GM23338 (cell line): Measurements from ENCODE around the gene DCTN5. TPM values are rescaled to one million over a fixed set of nuclear protein-coding genes. Genes with fewer than 3 reads are reported as not detected.

Experiments
- ATAC-seq: fragments of 200-7000 bp; cut with Tn5 transposase; 3 replicates; pipeline ENCODE4 v1.9.1; 2020
- DNase-seq: peaks from one replicate; pipeline ENCODE4 v3.0.0-alpha.2; 2015; ENCODE audit warnings: low spot score
- H2AFZ ChIP-seq: fragments of 200-600 bp; sonication (generic); 2 replicates; pipeline ENCODE4 v1.8.0; 2016; ENCODE audit warnings: antibody characterized with exemption, mild to moderate bottlenecking, moderate library complexity
- H3F3A ChIP-seq: fragments of 200-600 bp; sonication (generic); replicated peaks from 2 replicates; pipeline ENCODE4 v1.8.0; 2017; ENCODE audit warnings: antibody characterized with exemption, mixed run types, low read depth
- H3K27ac ChIP-seq: fragments of 200-600 bp; sonication (generic); 2 replicates; pipeline ENCODE4 v1.6.1; 2016; ENCODE audit warnings: low read depth
- H3K27me3 ChIP-seq: fragments of 200-600 bp; sonication (generic); 2 replicates; pipeline ENCODE4 v1.8.0; 2016; ENCODE audit warnings: mild to moderate bottlenecking, mixed run types, moderate library complexity; ENCODE audit not compliant: insufficient read depth
- H3K36me3 ChIP-seq: fragments of 200-600 bp; sonication (generic); 2 replicates; pipeline ENCODE4 v1.8.0; 2016; ENCODE audit warnings: mild to moderate bottlenecking; ENCODE audit not compliant: insufficient read depth
- H3K4me1 ChIP-seq: fragments of 200-600 bp; sonication (generic); 2 replicates; pipeline ENCODE4 v1.8.0; 2016; ENCODE audit warnings: mild to moderate bottlenecking, moderate library complexity; ENCODE audit not compliant: insufficient read depth
- H3K4me2 ChIP-seq: fragments of 200-600 bp; sonication (generic); 2 replicates; pipeline ENCODE4 v1.7.1; 2017; ENCODE audit warnings: mixed run types
- H3K4me3 ChIP-seq: fragments of 200-600 bp; sonication (generic); 2 replicates; pipeline ENCODE4 v1.6.1; 2016; ENCODE audit warnings: mixed run types
- H3K79me2 ChIP-seq: fragments of 200-600 bp; sonication (generic); replicated peaks from 2 replicates; pipeline ENCODE4 v1.8.0; 2017; ENCODE audit warnings: mild to moderate bottlenecking; ENCODE audit not compliant: insufficient read depth
- H3K9me2 ChIP-seq: fragments of 200-600 bp; sonication (generic); 2 replicates; pipeline ENCODE4 v1.8.0; 2017; ENCODE audit not compliant: insufficient read depth
- H4K20me1 ChIP-seq: fragments of 200-600 bp; sonication (generic); replicated peaks from 2 replicates; pipeline ENCODE4 v1.8.0; 2017; ENCODE audit warnings: mild to moderate bottlenecking; ENCODE audit not compliant: insufficient read depth
- H3K27ac Mint-ChIP-seq: 2 replicates; pipeline ENCODE4 v1.8.0; 2020; ENCODE audit warnings: inconsistent platforms, mild to moderate bottlenecking, moderate library complexity, mixed read lengths
- H3K27me3 Mint-ChIP-seq: 3 replicates; pipeline ENCODE4 v1.8.0; 2022; ENCODE audit warnings: low read depth, mild to moderate bottlenecking, moderate library complexity, mixed read lengths, inconsistent platforms; ENCODE audit not compliant: insufficient read depth, poor library complexity
- H3K36me3 Mint-ChIP-seq: 3 replicates; pipeline ENCODE4 v1.8.0; 2021; ENCODE audit warnings: low read depth, mild to moderate bottlenecking, inconsistent platforms, moderate library complexity, mixed read lengths
- H3K4me1 Mint-ChIP-seq: 3 replicates; pipeline ENCODE4 v1.8.0; 2020; ENCODE audit warnings: mild to moderate bottlenecking, inconsistent platforms, mixed read lengths
- H3K4me3 Mint-ChIP-seq: 3 replicates; pipeline ENCODE4 v1.8.0; 2021; ENCODE audit warnings: moderate library complexity, mild to moderate bottlenecking, inconsistent platforms, mixed read lengths
- H3K9me3 Mint-ChIP-seq: 3 replicates; pipeline ENCODE4 v1.8.0; 2020; ENCODE audit warnings: moderate library complexity, mild to moderate bottlenecking, inconsistent platforms, mixed read lengths
- CREB1 ChIP-seq: fragments of 250-450 bp; sonication (Bioruptor Pico); IDR thresholded peaks from 2 replicates; pipeline ENCODE4 v1.5.0; 2020; ENCODE audit warnings: low read depth, mild to moderate bottlenecking, moderate library complexity
- CTCF ChIP-seq, 2 experiments: fragments of 200-600 bp in 1 of 2; sonication (generic) in 1 of 2; conservative IDR thresholded peaks; 2 replicates each; pipeline versions ENCODE4 v1.5.1 to v1.6.1; 2016 to 2017; ENCODE audit warnings: antibody characterized with exemption in 2 of 2, low read depth in 2 of 2, mild to moderate bottlenecking in 2 of 2, moderate library complexity in 1 of 2
- ETS1 ChIP-seq: IDR thresholded peaks from 2 replicates; pipeline ENCODE4 v1.6.1; 2016; ENCODE audit warnings: antibody characterized with exemption
- EZH2 ChIP-seq: fragments of 200-600 bp; sonication (generic); IDR thresholded peaks from one replicate; pipeline ENCODE4 v1.8.0; 2017; ENCODE audit warnings: antibody characterized with exemption, mild to moderate bottlenecking, low read depth; ENCODE audit not compliant: unreplicated experiment
- JUNB ChIP-seq: IDR thresholded peaks from one replicate; pipeline ENCODE4 v1.6.1; 2016; ENCODE audit warnings: antibody characterized with exemption; ENCODE audit not compliant: unreplicated experiment
- REST ChIP-seq: IDR thresholded peaks from one replicate; pipeline ENCODE4 v1.6.1; 2018; ENCODE audit warnings: antibody characterized with exemption; ENCODE audit not compliant: unreplicated experiment
- ZNF114 ChIP-seq: fragments of 250-450 bp; sonication (Bioruptor Pico); IDR thresholded peaks from 2 replicates; pipeline ENCODE4 v1.5.0; 2020; ENCODE audit warnings: mild to moderate bottlenecking, moderate library complexity
- ZNF331 ChIP-seq: fragments of 250-450 bp; sonication (Bioruptor Pico); IDR thresholded peaks from 2 replicates; pipeline ENCODE4 v1.5.0; 2020; ENCODE audit warnings: low read depth, mild to moderate bottlenecking, moderate library complexity
- ZNF462 ChIP-seq: fragments of 250-450 bp; sonication (Bioruptor Pico); IDR thresholded peaks from 2 replicates; pipeline ENCODE4 v1.5.0; 2020; ENCODE audit warnings: mild to moderate bottlenecking, moderate library complexity
- polyA plus RNA-seq: library from polyadenylated mRNA; unstranded; fragments of >200 nt; fragmentation: Nextera tagmentation; extraction: Ambion mirVana; gene quantifications from 2 replicates; pipeline ENCODE4 v1.2.1, GENCODE V29; 2016
- total RNA-seq: library from RNA; depleted of rRNA; stranded (reverse); fragments of >200 nt; shearing (Covaris generic); gene quantifications from 2 replicates; pipeline ENCODE4 v1.2.3, GENCODE V29; 2014

The DCTN5 gene
- total and polyA plus RNA-seq, 2 experiments from 2014 or later: 11.5 to 69.6 TPM

GRCh38 chr16:23710008-23710407, 68.7 kb downstream of the DCTN5 start:
- Histone ChIP-seq H3K9me2 (no peaks in the 10 kb centered on the region; the same call in 1 of the 2 replicates), H3K79me2 (no peaks in the 10 kb centered on the region), H4K20me1 (no peaks in the 10 kb centered on the region), H3K4me3 (no peak overlapping the region), H3K27ac (no peak overlapping the region), H3F3A (no peaks in the 10 kb centered on the region), H3K4me1 (0 out of 2 replicates have a peak, but pooled peaks cover 5% of the 10 kb centered on the region), H2AFZ (no peak overlapping the region), H3K4me2 (no peak overlapping the region), H3K36me3 (no peaks in the 10 kb centered on the region), H3K27me3 (peaks cover 37% of the 10 kb centered on the region)
- no peak for ATAC-seq
- H3K4me1 Mint-ChIP-seq: peaks cover 3% of the 10 kb centered on the region; the same call in 2 of the 3 replicates
- no peak for DNase-seq
- H3K36me3 Mint-ChIP-seq: peaks cover 17% of the 10 kb centered on the region
- TF ChIP-seq CREB1 (CRISPR knock-in tag): no peak
- TF ChIP-seq ZNF114 (CRISPR knock-in tag): no peak
- no peak for TF ChIP-seq REST
- TF ChIP-seq ETS1: no peak
- H3K4me3 Mint-ChIP-seq: no peak overlapping the region
- H3K27me3 Mint-ChIP-seq: peaks cover 21% of the 10 kb centered on the region
- H3K9me3 Mint-ChIP-seq: peaks cover 24% of the 10 kb centered on the region
- no peak overlapping the region for H3K27ac Mint-ChIP-seq

- Histone ChIP-seq H3K27me3 (peaks cover 37% of the 10 kb centered on the region), H3F3A (no peaks in the 10 kb centered on the region), H3K4me2 (no peak overlapping the region), H2AFZ (no peak overlapping the region), H3K4me3 (no peak overlapping the region), H3K79me2 (no peaks in the 10 kb centered on the region), H3K9me2 (no peaks in the 10 kb centered on the region; the same call in 1 of the 2 replicates), H3K4me1 (0 out of 2 replicates have a peak, but pooled peaks cover 5% of the 10 kb centered on the region), H3K36me3 (no peaks in the 10 kb centered on the region), H4K20me1 (no peaks in the 10 kb centered on the region), H3K27ac (no peak overlapping the region)
- H3K36me3 Mint-ChIP-seq: peaks cover 17% of the 10 kb centered on the region
- H3K27ac Mint-ChIP-seq: no peak overlapping the region
- peaks cover 20% of the 10 kb centered on the region for H3K9me3 Mint-ChIP-seq
- no peak overlapping the region for H3K4me3 Mint-ChIP-seq
- no peak for ATAC-seq
- H3K27me3 Mint-ChIP-seq: peaks cover 21% of the 10 kb centered on the region
- no peak for DNase-seq
- H3K4me1 Mint-ChIP-seq: peaks cover 3% of the 10 kb centered on the region; the same call in 2 of the 3 replicates
- TF ChIP-seq ZNF331 (CRISPR knock-in tag): no peak
- TF ChIP-seq EZH2: no peak
- no peak for TF ChIP-seq JUNB
- no peak for TF ChIP-seq ZNF114 (CRISPR knock-in tag)
- no peak for TF ChIP-seq ZNF462 (CRISPR knock-in tag)
- no peak for TF ChIP-seq CTCF (conservative IDR thresholded peaks at IDR 0.05; ENCODE audit: low read depth in 2 of 2)
- TF ChIP-seq CREB1 (CRISPR knock-in tag): no peak
These were observed 69.2 kb downstream of the DCTN5 start for GRCh38 chr16:23710504-23710903.
